GM12872 (cell line): Measurements from ENCODE around the gene SEMA3D.

Experiments
- CTCF ChIP-seq: IDR thresholded peaks from 3 replicates; pipeline ENCODE4 v1.5.1; 2011; ENCODE audit warnings: low read depth, mild to moderate bottlenecking, low read length, moderate library complexity; ENCODE audit not compliant: insufficient read depth

SEMA3D gene

GRCh38 chr7:85041605-85042216, 145.1 kb downstream of the SEMA3D start:
- peak; percentile 62 for TF ChIP-seq CTCF

GRCh38 chr7:85039196-85039923, 147.5 kb downstream of the SEMA3D start:
- TF ChIP-seq CTCF: no peak

- no peak for TF ChIP-seq CTCF
These were observed 148.4 kb downstream of the SEMA3D start for GRCh38 chr7:85038466-85038865.

- no peak for TF ChIP-seq CTCF
These were observed 153.6 kb downstream of the SEMA3D start for GRCh38 chr7:85033263-85033662.

GRCh38 chr7:85031475-85031874, 155.4 kb downstream of the SEMA3D start:
- no peak for TF ChIP-seq CTCF

GRCh38 chr7:85030893-85031292, 156.0 kb downstream of the SEMA3D start:
- 0 out of 3 replicates have a peak, but pooled peaks have one; percentile 28 for TF ChIP-seq CTCF

GRCh38 chr7:85025312-85025756, 161.5 kb downstream of the SEMA3D start:
- no peak for TF ChIP-seq CTCF
